ENCODE results near the gene MAP3K20. TPM values are rescaled to one million over a fixed set of nuclear protein-coding genes. Genes with fewer than 3 reads are reported as not detected.
A peak's percentile ranks its signal among the peaks of the same experiment; 100 is the strongest.

The MAP3K20 gene
- total and polyA plus RNA-seq, 2 of the 8 experiments (the other 6 are each of a cell fraction or from before 2014, with no cell fraction given), result 3.1 to 11.1 TPM

DNA sequence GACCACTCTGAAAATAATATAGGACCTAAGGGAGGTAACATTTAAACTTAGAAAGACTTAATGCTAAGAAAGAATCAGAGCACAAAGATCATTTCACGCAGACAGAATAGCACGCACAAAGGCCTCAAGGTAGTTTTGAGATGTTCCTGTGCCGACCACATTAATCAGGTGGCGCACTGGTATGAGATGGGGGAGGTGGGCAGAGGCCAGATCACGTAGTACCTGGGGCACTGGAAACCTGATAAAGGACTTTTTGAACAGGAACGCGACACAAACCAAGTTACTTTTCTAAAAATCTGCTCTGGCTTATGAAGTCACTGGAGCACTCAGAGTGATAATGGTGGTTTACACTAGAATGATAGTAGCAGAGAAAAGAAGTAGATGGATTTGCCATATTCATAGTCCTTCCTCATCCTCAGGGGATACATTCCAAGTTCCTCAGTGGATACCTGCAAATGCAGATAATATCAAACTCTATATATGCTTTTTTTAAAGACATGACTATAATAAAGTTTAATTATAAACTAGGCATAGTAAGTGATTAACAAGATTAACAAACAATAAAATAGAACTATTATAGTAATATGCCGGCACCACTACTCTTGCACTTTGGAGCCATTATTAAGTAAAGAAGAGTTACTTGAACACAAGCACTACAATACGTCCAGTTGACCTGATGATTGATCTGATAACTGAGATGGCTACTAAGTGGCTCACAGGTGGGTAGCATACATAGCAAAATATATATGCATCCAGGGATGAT lies 236.4 kb downstream of the MAP3K20 start:
- Histone ChIP-seq H3K79me2 (ENCODE audit: control insufficient read depth in 1 of 2, insufficient read depth in 2 of 2, low read length in 2 of 2) (no peaks in the 10 kb centered on the region), H3K27ac (ENCODE audit: low read depth, low read length) (no peak overlapping the region), H4K91ac (replicated peaks; ENCODE audit: insufficient read length, low read length) (no peak overlapping the region), H3K4me2 (ENCODE audit: insufficient read depth in 1 of 2, low read depth in 2 of 2, low read length in 2 of 2) (no peak overlapping the region), H2BK20ac (ENCODE audit: low read length) (no peak overlapping the region), H3K36me3 (ENCODE audit: control insufficient read depth in 2 of 4, insufficient read depth in 4 of 4, low read length in 3 of 4) (no peaks in the 10 kb centered on the region), H2BK12ac (ENCODE audit: low read depth, low read length) (no peak overlapping the region; the same call in 1 of the 2 replicates), H3K9ac (replicated peaks in 1 of 4; ENCODE audit: extremely low read depth in 1 of 4, low read depth in 3 of 4, low read length in 3 of 4) (no peak overlapping the region), H2BK5ac (ENCODE audit: low read depth, low read length) (no peak overlapping the region), H3K4me1 (replicated peaks in 1 of 4; ENCODE audit: control insufficient read depth in 3 of 4, insufficient read depth in 4 of 4, low read length in 3 of 4) (peaks cover 0 to 9% (median 2%) of the 10 kb centered on the region in 4 experiments; a peak in 4 of 7 replicates), H4K5ac (ENCODE audit: insufficient read length, low read depth, low read length) (no peak overlapping the region), H4K8ac (ENCODE audit: extremely low read depth, insufficient read depth, low read length) (no peak overlapping the region), H2AFZ (ENCODE audit: low read length) (no peak overlapping the region), H3K23me2 (ENCODE audit: low read depth, low read length) (no peaks in the 10 kb centered on the region; the same call in 1 of the 2 replicates), H3K14ac (ENCODE audit: insufficient read length) (no peak overlapping the region), H2AK5ac (ENCODE audit: low read depth, low read length) (no peak overlapping the region), H3K56ac (replicated peaks; ENCODE audit: insufficient read length, low read depth, low read length) (no peak overlapping the region), H3K23ac (ENCODE audit: insufficient read length) (no peak overlapping the region), H2BK120ac (replicated peaks; ENCODE audit: low read depth, low read length) (no peak overlapping the region), H3K4me3 (ENCODE audit: extremely low read depth in 1 of 4, insufficient read depth in 2 of 4, low read depth in 3 of 4, low read length in 4 of 4) (no peak overlapping the region), H3K18ac (ENCODE audit: extremely low read depth, low read length) (no peak overlapping the region), H3K27me3 (replicated peaks in 1 of 4; ENCODE audit: control insufficient read depth in 3 of 4, extremely low read depth in 1 of 4, insufficient read depth in 3 of 4, low read length in 3 of 4) (no peaks in the 10 kb centered on the region), H3K4ac (replicated peaks; ENCODE audit: insufficient read length, low read depth, low read length) (no peak overlapping the region), H2BK15ac (ENCODE audit: low read length) (no peak overlapping the region), H4K20me1 (replicated peaks in 1 of 2; ENCODE audit: control insufficient read depth in 1 of 2, insufficient read depth in 2 of 2, low read length in 2 of 2) (no peaks in the 10 kb centered on the region), H3K79me1 (ENCODE audit: low read depth, low read length) (no peaks in the 10 kb centered on the region), H3K9me3 (ENCODE audit: insufficient read depth in 2 of 2, low read depth in 1 of 2, low read length in 1 of 2) (no peaks in the 10 kb centered on the region)
- POLR2A ChIA-PET (ENCODE audit: partially characterized antibody), result interaction anchor here (2.0 kb wide), 1 partner anchor 43 kb away, joined by 4 read pairs; the partner anchor contains the start of gene CDCA7
- FAIRE-seq (no peak), DNase-seq (ENCODE audit: low read depth in 1 of 2, low spot score in 2 of 2) (no peak)
- 95% methylated on average over 9 of the region's 9 CpGs; no CpG with 5 or more reads in 1 of the 2 experiments for WGBS, 2 experiments (ENCODE audit: extremely low coverage in 1 of 2, insufficient coverage in 1 of 2, insufficient read length in 1 of 2, insufficient replicate concordance in 2 of 2, low coverage in 1 of 2, low lambda C conversion rate in 2 of 2, missing lambda C conversion rate in 1 of 2)
- CTCF ChIA-PET (ENCODE audit: partially characterized antibody), result no interaction called here
- TF ChIP-seq SUZ12 (IDR thresholded peaks at IDR 0.05; ENCODE audit: low read length) (no peak), MAFK (IDR thresholded peaks at IDR 0.05; ENCODE audit: low read depth, low read length) (no peak), SIX5 (IDR thresholded peaks at IDR 0.05; ENCODE audit: low read depth, low read length) (no peak), SP1 (IDR thresholded peaks at IDR 0.05; ENCODE audit: low read depth, low read length) (no peak), TEAD4 (IDR thresholded peaks at IDR 0.05; ENCODE audit: low read depth, low read length) (no peak)
- TF ChIP-seq, protein P1, sequence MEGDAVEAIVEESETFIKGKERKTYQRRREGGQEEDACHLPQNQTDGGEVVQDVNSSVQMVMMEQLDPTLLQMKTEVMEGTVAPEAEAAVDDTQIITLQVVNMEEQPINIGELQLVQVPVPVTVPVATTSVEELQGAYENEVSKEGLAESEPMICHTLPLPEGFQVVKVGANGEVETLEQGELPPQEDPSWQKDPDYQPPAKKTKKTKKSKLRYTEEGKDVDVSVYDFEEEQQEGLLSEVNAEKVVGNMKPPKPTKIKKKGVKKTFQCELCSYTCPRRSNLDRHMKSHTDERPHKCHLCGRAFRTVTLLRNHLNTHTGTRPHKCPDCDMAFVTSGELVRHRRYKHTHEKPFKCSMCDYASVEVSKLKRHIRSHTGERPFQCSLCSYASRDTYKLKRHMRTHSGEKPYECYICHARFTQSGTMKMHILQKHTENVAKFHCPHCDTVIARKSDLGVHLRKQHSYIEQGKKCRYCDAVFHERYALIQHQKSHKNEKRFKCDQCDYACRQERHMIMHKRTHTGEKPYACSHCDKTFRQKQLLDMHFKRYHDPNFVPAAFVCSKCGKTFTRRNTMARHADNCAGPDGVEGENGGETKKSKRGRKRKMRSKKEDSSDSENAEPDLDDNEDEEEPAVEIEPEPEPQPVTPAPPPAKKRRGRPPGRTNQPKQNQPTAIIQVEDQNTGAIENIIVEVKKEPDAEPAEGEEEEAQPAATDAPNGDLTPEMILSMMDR (IDR thresholded peaks at IDR 0.05; ENCODE audit: control extremely low read depth in 1 of 3, insufficient read depth in 1 of 3, low read depth in 1 of 3, low read length in 3 of 3), result peak in 1 of 3 experiments; percentile 3; a peak in 1 of 4 replicates

Data from H1 (cell line).